HCT116 (cell line): Measurements from ENCODE around the gene ITPKA. TPM values are rescaled to one million over a fixed set of nuclear protein-coding genes. Genes with fewer than 3 reads are reported as not detected.

ENCODE experiments used
- ATAC-seq: fragments of 200-7000 bp; cut with Tn5 transposase; 2 replicates; pipeline ENCODE4 v1.9.1; 2020; ENCODE audit warnings: mild to moderate bottlenecking, moderate library complexity
- BruUV-seq: library from RNA; stranded (reverse); fragments of 400-500 nt; replicated peaks from 2 replicates; lab custom pipeline; 2021; lab: Mats Ljungman, UMichigan
- CTCF ChIA-PET: fragments of 300-600 bp; sonication (Branson Sonifier 250); formaldehyde crosslinking; loops from one replicate; lab custom pipeline; 2021; ENCODE audit warnings: antibody characterized with exemption; lab: Charles Lee
- POLR2A ChIA-PET: fragments of 300-600, 350-600 bp; sonication (Branson Sonifier 250); formaldehyde crosslinking; loops from one replicate; lab custom pipeline; 2021; ENCODE audit warnings: antibody characterized with exemption; lab: Charles Lee
- RAD21 ChIA-PET, 2 experiments: fragments of 300-600 bp; sonication (Branson Sonifier 250); formaldehyde crosslinking; loops; one replicate each; lab custom pipeline; 2023; ENCODE audit warnings: low total read pairs in 2 of 2; ENCODE audit not compliant: uncharacterized antibody in 2 of 2, unreplicated experiment in 2 of 2, low non-redundant PET in 1 of 2; lab: Charles Lee
- DNase-seq: peaks from one replicate; pipeline ENCODE4 v3.0.0-alpha.2; 2010; ENCODE audit warnings: low read depth, low spot score
- H2AFZ ChIP-seq: fragments of 200-600 bp; shearing (Covaris generic), sonication (generic); 2 replicates; pipeline ENCODE4 v1.6.1; 2017; ENCODE audit warnings: low read depth, mixed run types, mixed read lengths, antibody characterized with exemption, low read length; ENCODE audit not compliant: poor library complexity, severe bottlenecking
- H3K27ac ChIP-seq: 2 replicates; pipeline ENCODE4 v1.5.1; 2012; ENCODE audit warnings: low read depth, low read length
- H3K27me3 ChIP-seq: fragments of 200-600 bp; sonication (generic); 2 replicates; pipeline ENCODE4 v1.6.1; 2016; ENCODE audit warnings: mixed run types, low read length, mixed read lengths; ENCODE audit not compliant: insufficient read depth
- H3K36me3 ChIP-seq, 2 experiments: fragments of 200-500 bp in 1 of 2; fragments of 200-600 bp in 1 of 2; sonication (Bioruptor generic) in 1 of 2; sonication (generic) in 1 of 2; 2 replicates each; pipeline versions ENCODE4 v1.5.1 to v1.6.1; 2014 to 2016; ENCODE audit warnings: low read length in 2 of 2, inconsistent platforms in 1 of 2, mixed read lengths in 1 of 2, mixed run types in 1 of 2; ENCODE audit not compliant: insufficient read depth in 2 of 2, control insufficient read depth in 1 of 2
- H3K4me1 ChIP-seq, 2 experiments: fragments of 200-600 bp in 1 of 2; sonication (generic) in 1 of 2; 2 replicates each; pipeline versions ENCODE4 v1.5.1 to v1.6.1; 2012 to 2017; ENCODE audit warnings: low read length in 2 of 2, inconsistent platforms in 1 of 2, mild to moderate bottlenecking in 1 of 2, mixed read lengths in 1 of 2, mixed run types in 1 of 2, moderate library complexity in 1 of 2; ENCODE audit not compliant: insufficient read depth in 2 of 2, control insufficient read depth in 1 of 2
- H3K4me2 ChIP-seq: fragments of 200-600 bp; sonication (generic); 2 replicates; pipeline ENCODE4 v1.6.1; 2017; ENCODE audit warnings: mixed run types, low read length, mixed read lengths
- H3K4me3 ChIP-seq, 2 experiments: fragments of 200-600 bp in 1 of 2; sonication (generic) in 1 of 2; replicated peaks in 1 of 2; 2 replicates each; pipeline ENCODE4 v1.5.1; 2011 to 2016; ENCODE audit warnings: low read length in 2 of 2, control low read depth in 1 of 2, low read depth in 1 of 2, mild to moderate bottlenecking in 1 of 2, mixed read lengths in 1 of 2, mixed run types in 1 of 2
- H3K79me2 ChIP-seq: fragments of 200-600 bp; sonication (generic); 2 replicates; pipeline ENCODE4 v1.6.1; 2017; ENCODE audit warnings: mild to moderate bottlenecking, mixed run types, low read length, moderate library complexity, mixed read lengths; ENCODE audit not compliant: insufficient read depth
- H3K9ac ChIP-seq: fragments of 200-600 bp; sonication (generic); 2 replicates; pipeline ENCODE4 v1.6.1; 2016; ENCODE audit warnings: low read length, mixed read lengths
- H3K9me2 ChIP-seq: fragments of 200-600 bp; sonication (generic), shearing (Covaris generic); 2 replicates; pipeline ENCODE4 v1.6.1; 2017; ENCODE audit warnings: mixed run types, mild to moderate bottlenecking, moderate library complexity; ENCODE audit not compliant: insufficient read depth
- H3K9me3 ChIP-seq, 2 experiments: fragments of 200-500 bp in 1 of 2; fragments of 200-600 bp in 1 of 2; sonication (Bioruptor generic) in 1 of 2; sonication (generic) in 1 of 2; 2 replicates each; pipeline ENCODE4 v1.6.1; 2014 to 2017; ENCODE audit warnings: low read length in 2 of 2, mixed read lengths in 2 of 2, inconsistent platforms in 1 of 2, low read depth in 1 of 2, mild to moderate bottlenecking in 1 of 2, mixed run types in 1 of 2, moderate library complexity in 1 of 2; ENCODE audit not compliant: control insufficient read depth in 1 of 2, insufficient read depth in 1 of 2
- H4K20me1 ChIP-seq: fragments of 200-600 bp; sonication (generic), shearing (Covaris generic); 2 replicates; pipeline ENCODE4 v1.6.1; 2017; ENCODE audit warnings: mixed run types, mild to moderate bottlenecking, moderate library complexity; ENCODE audit not compliant: insufficient read depth
- ATF3 ChIP-seq: IDR thresholded peaks from 2 replicates; pipeline ENCODE4 v1.6.1; 2012
- CEBPB ChIP-seq: IDR thresholded peaks from 2 replicates; pipeline ENCODE4 v1.6.1; 2012; ENCODE audit warnings: low read depth
- EGR1 ChIP-seq: IDR thresholded peaks from 2 replicates; pipeline ENCODE4 v1.6.1; 2012; ENCODE audit warnings: low read depth
- ELF1 ChIP-seq: IDR thresholded peaks from 2 replicates; pipeline ENCODE4 v1.6.1; 2012; ENCODE audit warnings: low read depth, borderline replicate concordance
- FOSL1 ChIP-seq: IDR thresholded peaks from 2 replicates; pipeline ENCODE4 v1.6.1; 2012; ENCODE audit warnings: low read depth
- MAX ChIP-seq: IDR thresholded peaks from 2 replicates; pipeline ENCODE4 v1.6.1; 2012
- RAD21 ChIP-seq: IDR thresholded peaks from 2 replicates; pipeline ENCODE4 v1.6.1; 2012; ENCODE audit warnings: low read depth, mild to moderate bottlenecking
- SP1 ChIP-seq: IDR thresholded peaks from 2 replicates; pipeline ENCODE4 v1.6.1; 2012; ENCODE audit warnings: low read depth
- SRF ChIP-seq: IDR thresholded peaks from 2 replicates; pipeline ENCODE4 v1.6.1; 2012; ENCODE audit warnings: low read depth
- TCF7L2 ChIP-seq: IDR thresholded peaks from 2 replicates; pipeline ENCODE4 v1.7.0; 2011; ENCODE audit warnings: borderline replicate concordance, inconsistent platforms; ENCODE audit not compliant: insufficient read depth, insufficient read length; ENCODE audit errors: extremely low read depth
- YY1 ChIP-seq: IDR thresholded peaks from 2 replicates; pipeline ENCODE4 v1.6.1; 2011; ENCODE audit warnings: low read length, low read depth, moderate library complexity, mild to moderate bottlenecking; ENCODE audit not compliant: insufficient replicate concordance; ENCODE audit errors: extremely low read depth
- ZFX ChIP-seq: fragments of 450-650 bp; IDR thresholded peaks from 2 replicates; pipeline ENCODE4 v1.6.1; 2017
- ZNF274 ChIP-seq: fragments of 200-500 bp; sonication (Bioruptor generic); IDR thresholded peaks from 2 replicates; pipeline ENCODE4 v1.6.1; 2014; ENCODE audit warnings: mild to moderate bottlenecking, low read depth, low read length, inconsistent platforms
- intact Hi-C: fragments of 100-400 bp; cut with micrococcal nuclease; formaldehyde crosslinking; loops from 2 replicates; pipeline ENCODE4 v1.10.0; 2022
- total RNA-seq: library from RNA; stranded (reverse); gene quantifications from one replicate; pipeline ENCODE4 v1.2.1, GENCODE V29; 2021; ENCODE audit not compliant: unreplicated experiment
- TF ChIP-seq, protein P1 (sequence below): IDR thresholded peaks from 2 replicates; pipeline ENCODE4 v1.6.1; 2012; ENCODE audit warnings: low read depth
- TF ChIP-seq, protein P2 (sequence below): IDR thresholded peaks from 2 replicates; pipeline ENCODE4 v1.6.1; 2011; ENCODE audit warnings: mild to moderate bottlenecking, low read length, moderate library complexity; ENCODE audit not compliant: insufficient replicate concordance; ENCODE audit errors: extremely low read depth

ITPKA gene
- total RNA-seq, 1 experiment from 2014 or later, result 10.8 TPM

DNA sequence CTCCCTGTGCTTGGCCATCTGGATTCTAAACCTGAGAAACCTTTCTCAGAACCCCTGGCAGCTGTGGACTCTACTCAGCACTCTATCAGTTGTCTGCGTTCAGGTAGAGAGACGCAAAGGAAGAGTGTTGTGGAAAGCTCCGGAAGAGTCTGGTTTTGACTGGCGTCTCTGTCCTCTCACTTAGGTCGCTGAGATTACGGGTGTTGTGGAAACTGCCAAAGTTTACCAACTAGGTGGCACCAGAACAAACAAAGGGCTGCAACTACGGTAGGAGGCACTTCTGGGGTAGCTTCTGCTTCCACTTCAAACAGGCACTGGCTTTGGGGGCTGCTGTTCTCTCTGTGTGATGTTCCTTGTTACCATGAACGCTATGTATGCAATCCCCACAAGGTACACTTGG, 19.2 kb upstream of the ITPKA start:
- no peak for ATAC-seq
- CTCF ChIA-PET, result interaction anchor here (1.4 kb wide), 1 partner anchor 9 kb away, joined by 5 read pairs; no protein-coding TSS in a partner anchor

GRCh38 chr15:41474941-41475340, 18.7 kb upstream of the ITPKA start:
- intact Hi-C loops, result no loop called here
- TF ChIP-seq ZNF274 (no peak), MAX (no peak), ELF1 (no peak), RAD21 (no peak), EGR1 (no peak), FOSL1 (no peak), SP1 (no peak), ATF3 (no peak), ZFX (no peak), SRF (no peak), TCF7L2 (no peak), CEBPB (no peak)
- TF ChIP-seq, protein P1, sequence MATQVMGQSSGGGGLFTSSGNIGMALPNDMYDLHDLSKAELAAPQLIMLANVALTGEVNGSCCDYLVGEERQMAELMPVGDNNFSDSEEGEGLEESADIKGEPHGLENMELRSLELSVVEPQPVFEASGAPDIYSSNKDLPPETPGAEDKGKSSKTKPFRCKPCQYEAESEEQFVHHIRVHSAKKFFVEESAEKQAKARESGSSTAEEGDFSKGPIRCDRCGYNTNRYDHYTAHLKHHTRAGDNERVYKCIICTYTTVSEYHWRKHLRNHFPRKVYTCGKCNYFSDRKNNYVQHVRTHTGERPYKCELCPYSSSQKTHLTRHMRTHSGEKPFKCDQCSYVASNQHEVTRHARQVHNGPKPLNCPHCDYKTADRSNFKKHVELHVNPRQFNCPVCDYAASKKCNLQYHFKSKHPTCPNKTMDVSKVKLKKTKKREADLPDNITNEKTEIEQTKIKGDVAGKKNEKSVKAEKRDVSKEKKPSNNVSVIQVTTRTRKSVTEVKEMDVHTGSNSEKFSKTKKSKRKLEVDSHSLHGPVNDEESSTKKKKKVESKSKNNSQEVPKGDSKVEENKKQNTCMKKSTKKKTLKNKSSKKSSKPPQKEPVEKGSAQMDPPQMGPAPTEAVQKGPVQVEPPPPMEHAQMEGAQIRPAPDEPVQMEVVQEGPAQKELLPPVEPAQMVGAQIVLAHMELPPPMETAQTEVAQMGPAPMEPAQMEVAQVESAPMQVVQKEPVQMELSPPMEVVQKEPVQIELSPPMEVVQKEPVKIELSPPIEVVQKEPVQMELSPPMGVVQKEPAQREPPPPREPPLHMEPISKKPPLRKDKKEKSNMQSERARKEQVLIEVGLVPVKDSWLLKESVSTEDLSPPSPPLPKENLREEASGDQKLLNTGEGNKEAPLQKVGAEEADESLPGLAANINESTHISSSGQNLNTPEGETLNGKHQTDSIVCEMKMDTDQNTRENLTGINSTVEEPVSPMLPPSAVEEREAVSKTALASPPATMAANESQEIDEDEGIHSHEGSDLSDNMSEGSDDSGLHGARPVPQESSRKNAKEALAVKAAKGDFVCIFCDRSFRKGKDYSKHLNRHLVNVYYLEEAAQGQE, result no peak
- TF ChIP-seq, protein P2, sequence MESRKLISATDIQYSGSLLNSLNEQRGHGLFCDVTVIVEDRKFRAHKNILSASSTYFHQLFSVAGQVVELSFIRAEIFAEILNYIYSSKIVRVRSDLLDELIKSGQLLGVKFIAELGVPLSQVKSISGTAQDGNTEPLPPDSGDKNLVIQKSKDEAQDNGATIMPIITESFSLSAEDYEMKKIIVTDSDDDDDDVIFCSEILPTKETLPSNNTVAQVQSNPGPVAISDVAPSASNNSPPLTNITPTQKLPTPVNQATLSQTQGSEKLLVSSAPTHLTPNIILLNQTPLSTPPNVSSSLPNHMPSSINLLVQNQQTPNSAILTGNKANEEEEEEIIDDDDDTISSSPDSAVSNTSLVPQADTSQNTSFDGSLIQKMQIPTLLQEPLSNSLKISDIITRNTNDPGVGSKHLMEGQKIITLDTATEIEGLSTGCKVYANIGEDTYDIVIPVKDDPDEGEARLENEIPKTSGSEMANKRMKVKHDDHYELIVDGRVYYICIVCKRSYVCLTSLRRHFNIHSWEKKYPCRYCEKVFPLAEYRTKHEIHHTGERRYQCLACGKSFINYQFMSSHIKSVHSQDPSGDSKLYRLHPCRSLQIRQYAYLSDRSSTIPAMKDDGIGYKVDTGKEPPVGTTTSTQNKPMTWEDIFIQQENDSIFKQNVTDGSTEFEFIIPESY, result no peak
- Histone ChIP-seq H3K79me2 (no peaks in the 10 kb centered on the region), H3K9ac (no peak overlapping the region), H2AFZ (no peak overlapping the region), H3K9me2 (no peaks in the 10 kb centered on the region), H4K20me1 (no peaks in the 10 kb centered on the region), H3K27me3 (no peaks in the 10 kb centered on the region), H3K27ac (no peak overlapping the region), H3K36me3 (peaks cover 42 to 43% of the 10 kb centered on the region in 2 experiments), H3K4me3 (no peak overlapping the region), H3K4me1 (no peaks in the 10 kb centered on the region), H3K9me3 (no peaks in the 10 kb centered on the region), H3K4me2 (no peak overlapping the region)
- ChIA-PET POLR2A (interaction anchor here (1.9 kb wide), 1 partner anchor 9 kb away, joined by 5 read pairs; no protein-coding TSS in a partner anchor), CTCF (interaction anchor here (1.4 kb wide), 1 partner anchor 9 kb away, joined by 5 read pairs; no protein-coding TSS in a partner anchor), RAD21 (no interaction called here)
- DNase-seq (no peak), ATAC-seq (no peak)
- no TSS peak for BruUV-seq

More for the DNA sequence above, 19.2 kb upstream of the ITPKA start:
- H3K27me3 ChIP-seq, result no peaks in the 10 kb centered on the region
- intact Hi-C loops, result no loop called here
- TF ChIP-seq TCF7L2 (no peak), YY1 (no peak)
- no peak overlapping the region for H2AFZ ChIP-seq
- H3K36me3 ChIP-seq, result peaks cover 40% of the 10 kb centered on the region in 2 experiments
- no peak overlapping the region for H3K4me3 ChIP-seq
- no peak overlapping the region for H3K27ac ChIP-seq
- H3K79me2 ChIP-seq, result no peaks in the 10 kb centered on the region
- H4K20me1 ChIP-seq, result no peaks in the 10 kb centered on the region
- ChIA-PET RAD21 (no interaction called here), POLR2A (interaction anchor here (1.9 kb wide), 1 partner anchor 9 kb away, joined by 5 read pairs; no protein-coding TSS in a partner anchor)
- DNase-seq, result no peak
- H3K4me1 ChIP-seq, result no peaks in the 10 kb centered on the region
- BruUV-seq, result no TSS peak
- no peak overlapping the region for H3K9ac ChIP-seq
- H3K4me2 ChIP-seq, result no peak overlapping the region
- H3K9me2 ChIP-seq, result no peaks in the 10 kb centered on the region
- no peaks in the 10 kb centered on the region for H3K9me3 ChIP-seq
